GM18868 (cell line): Measurements from ENCODE around the gene MYO18B.

Experiments
- ATAC-seq: cut with Tn5 transposase; IDR thresholded peaks from one replicate; pipeline ENCODE4 v1.9.1; 2021; ENCODE audit warnings: mild to moderate bottlenecking, moderate library complexity; ENCODE audit not compliant: unreplicated experiment

The MYO18B gene

DNA sequence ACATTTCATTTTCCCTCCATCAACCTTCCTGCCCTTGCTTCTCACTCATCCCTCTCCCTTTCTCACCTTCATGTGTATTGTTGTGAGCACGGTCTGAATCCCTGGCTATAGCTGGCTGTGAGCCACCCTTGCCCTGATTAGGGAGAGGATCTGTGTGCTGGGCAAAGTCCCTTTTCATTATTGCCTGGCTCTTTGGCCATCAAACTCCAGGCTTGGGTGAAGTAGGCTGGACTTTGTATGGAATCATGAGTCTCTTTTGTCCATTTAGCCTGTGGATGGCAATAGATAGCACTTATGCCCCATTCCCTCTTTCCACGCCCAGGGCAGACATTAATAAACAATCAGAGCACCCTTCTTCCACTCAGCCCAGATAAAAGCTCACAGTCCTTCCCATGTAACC is 6.7 kb downstream of the MYO18B start:
- no peak for ATAC-seq

DNA sequence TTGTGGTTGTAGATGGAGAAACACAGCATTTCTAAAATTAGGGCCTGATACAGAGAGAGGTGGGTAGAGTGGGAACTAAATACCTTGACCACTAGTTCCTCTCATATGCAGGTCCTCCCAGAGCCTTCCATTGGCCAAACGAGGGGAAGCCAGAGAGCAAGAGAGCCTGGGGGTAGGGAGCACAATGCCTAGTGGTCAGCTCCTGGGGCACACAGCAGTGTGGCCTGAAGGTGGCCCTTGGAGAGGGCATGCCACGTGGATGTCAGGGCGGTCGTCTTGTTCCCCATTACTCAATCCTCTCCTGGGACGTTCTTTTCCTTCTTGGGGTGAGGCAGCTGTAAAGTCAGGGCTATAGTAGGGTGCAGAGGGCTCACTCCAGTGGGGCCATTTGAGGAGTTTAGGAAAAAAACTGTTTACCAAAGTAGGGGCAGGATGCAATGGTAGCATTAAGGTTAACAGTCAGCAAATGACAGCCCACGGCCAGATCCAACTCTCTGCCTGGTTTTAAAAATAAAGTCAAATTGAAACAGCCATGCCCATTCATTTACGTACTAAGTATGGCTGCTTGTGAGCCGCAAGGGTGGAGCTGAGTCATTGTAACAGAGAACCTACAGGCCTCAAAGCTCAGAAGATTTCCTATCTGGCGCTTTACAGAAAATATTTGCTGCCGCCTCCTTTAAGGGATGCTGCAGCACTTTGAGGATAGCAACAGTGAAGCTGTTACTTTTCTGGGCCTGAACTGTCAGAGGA is 7.6 kb downstream of the MYO18B start:
- peak; percentile 65 for ATAC-seq

DNA sequence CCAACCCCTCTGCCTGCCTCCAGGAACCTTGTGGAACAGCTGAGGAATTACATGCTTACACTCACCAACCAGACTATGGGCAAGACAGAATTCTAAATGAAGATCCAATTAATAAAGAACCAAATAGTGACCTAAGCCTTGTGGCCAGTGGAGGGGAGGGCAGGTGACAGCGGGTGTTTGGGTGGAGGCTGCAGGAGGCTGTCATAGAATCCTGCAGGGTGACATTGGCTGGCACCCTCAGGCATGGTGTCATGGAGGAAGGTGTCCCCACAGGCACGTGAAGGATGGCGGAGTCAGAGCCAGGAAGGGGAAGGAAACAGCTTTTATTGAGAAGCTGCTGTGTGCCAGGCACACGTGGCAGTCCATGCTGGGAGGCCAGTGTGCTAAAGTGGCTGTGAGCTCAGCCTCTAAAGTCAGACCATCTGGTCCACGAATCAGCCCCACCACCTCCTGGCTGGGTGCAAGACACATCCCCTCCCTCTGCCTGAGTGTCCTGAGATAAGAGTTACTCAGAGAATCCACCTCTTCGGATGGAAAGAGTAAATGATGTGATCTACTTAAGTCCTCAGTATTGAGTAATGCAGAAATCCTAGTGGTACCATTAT is 8.7 kb downstream of the MYO18B start:
- no peak for ATAC-seq

DNA sequence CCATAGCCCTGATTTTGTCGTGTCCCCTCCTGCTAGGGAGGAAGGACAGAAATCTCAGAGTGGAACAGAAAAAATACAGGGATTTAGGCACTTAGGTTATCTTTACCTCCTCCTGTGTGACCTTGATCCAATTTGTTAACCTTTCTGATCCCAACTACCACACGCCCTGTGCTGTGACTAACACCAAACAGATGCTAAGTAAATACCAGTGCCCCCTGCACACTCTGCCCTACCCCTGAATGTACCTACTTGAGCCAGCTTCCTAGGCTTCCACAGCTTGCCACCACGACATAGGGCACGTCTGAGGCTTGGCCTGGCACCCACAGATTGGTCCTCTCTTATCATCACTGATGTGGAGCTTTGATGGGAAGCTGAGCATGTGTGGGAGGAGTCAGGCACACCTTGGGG is 9.2 kb downstream of the MYO18B start:
- no peak for ATAC-seq

DNA sequence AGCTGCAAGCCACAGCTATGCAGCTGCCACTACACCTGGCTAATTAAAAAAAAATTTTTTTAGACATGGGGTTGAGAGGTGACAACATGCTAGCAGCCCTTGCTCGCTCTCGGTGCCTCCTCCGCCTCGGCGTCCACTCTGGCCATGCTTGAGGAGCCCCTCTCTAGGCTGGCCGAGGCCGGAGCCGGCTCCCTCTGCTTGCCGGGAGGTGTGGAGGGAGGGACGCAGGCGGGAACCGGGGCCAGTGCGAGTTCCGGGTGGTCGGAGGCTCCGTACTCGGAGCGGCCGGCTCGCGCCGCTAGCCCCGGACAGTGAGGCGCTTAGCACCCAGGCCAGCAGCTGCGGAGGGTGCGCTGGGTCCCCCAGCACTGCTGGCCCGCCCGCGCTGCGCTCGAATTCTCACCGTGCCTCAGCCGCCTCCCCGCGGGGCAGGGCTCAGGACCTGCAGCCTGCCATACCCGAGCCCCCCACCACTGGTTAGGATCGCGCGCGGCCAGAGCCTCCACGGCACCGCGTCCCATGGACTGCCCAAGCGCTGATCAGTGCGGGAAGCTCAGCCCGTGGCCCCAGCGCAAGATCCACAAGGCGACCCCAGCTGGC is 10.7 kb downstream of the MYO18B start:
- no peak for ATAC-seq

DNA sequence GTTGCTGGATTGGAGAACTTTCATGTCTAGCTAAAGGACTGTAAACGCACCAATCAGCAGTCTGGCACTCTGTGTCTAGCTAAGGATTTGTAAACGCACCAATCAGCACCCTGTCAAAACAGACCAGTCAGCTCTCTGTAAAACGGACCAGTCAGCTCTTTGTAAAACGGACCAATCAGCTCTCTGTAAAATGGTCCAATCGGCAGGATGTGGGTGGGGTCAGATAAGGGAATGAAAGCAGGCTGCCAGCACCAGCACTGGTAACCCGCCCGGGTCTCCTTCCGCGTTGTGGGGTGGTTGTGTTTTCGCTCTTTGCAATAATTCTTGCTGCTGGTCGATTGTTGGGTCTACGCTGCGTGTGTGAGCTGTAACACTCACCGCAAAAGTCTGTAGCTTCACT is 11.3 kb downstream of the MYO18B start:
- ATAC-seq = no peak

DNA sequence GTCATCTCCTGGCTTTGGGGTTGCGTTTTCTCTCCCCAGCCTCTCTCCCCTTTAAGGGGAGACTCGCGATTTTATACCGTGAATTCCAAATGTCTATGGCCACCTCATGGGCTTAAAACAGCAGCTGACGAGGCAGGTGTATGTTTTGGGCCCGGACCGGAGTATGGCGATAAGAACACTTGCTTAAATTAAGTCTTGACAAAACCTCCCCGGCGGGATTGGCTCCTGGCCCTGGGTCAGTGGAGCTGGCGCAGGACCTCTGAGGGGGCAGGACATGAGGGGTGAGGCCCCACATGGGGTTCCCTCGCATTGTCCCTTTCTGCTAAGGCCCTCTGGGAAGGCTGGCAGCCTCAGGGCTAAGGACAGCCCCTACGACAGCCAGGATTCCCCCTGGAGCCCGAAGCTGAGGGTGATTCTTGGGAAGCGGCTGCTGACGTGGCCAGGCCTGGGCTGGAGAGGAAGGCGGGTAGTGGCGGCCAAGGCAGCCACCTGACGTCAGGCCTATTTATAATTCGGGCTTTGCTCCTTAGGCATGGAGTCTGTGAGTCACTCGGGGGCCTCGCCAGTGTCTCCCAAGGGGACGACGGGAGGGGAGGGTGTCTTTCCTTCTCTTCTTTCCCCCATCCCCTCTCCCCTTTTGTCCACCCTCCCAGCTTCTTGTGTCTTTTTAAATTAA is 12.7 kb downstream of the MYO18B start:
- ATAC-seq = no peak

DNA sequence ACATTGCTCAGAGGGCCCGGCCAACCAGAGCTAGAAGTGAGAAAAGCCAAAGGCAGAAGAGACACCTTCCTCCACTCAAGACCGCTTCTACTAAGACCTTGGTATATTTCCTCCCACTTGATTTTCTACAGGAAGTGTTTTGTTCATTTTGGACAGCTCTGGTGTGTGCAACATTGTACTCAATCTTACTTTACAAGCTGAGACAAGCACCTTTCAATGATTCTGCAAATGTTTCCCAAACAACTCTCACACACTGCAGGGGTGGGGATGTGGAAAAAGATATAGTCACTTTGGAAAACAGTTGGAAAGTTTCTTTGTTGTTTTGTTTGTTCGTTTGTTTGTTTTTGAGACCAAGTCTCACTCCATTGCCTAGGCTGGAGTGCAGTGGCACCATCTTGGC is 15.7 kb downstream of the MYO18B start:
- no peak for ATAC-seq

DNA sequence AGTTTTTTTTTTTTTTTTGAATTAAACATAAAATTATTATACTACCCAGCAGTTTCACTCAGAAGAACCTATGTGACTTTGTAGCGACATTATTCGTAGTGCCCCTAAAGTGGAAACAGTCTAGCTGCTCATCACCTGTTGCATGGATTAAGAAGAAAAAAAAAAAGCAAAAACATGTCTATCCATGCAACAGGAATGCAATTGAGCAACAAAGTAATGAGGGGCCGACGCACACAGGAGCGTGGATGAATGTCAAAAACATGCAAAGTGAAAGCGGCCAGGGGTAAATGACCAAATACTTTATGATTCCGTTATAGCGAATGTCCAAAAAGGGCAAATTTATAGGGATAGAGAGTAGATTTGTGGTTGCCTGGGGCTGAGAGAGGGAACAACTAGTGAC is 16.3 kb downstream of the MYO18B start:
- ATAC-seq = no peak

DNA sequence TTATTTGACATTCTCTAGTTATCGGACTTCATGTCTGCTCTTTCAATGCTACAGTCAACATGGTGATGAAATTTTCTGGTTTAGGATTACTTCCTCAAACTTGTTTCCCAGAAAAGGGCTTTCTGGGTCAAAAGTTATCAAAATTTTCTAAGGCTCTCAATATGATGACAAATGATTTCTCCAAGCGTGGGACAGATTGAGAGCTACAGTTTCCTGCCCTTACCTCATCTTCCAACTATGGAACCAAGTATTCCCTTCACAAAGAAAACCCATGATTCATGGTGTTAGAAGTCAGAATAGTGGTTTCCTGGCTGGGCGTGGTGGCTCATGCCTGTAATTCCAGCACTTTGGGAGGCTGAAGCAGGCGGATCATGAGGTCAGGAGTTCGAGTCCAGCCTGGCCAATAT is 17.8 kb downstream of the MYO18B start:
- ATAC-seq = no peak

DNA sequence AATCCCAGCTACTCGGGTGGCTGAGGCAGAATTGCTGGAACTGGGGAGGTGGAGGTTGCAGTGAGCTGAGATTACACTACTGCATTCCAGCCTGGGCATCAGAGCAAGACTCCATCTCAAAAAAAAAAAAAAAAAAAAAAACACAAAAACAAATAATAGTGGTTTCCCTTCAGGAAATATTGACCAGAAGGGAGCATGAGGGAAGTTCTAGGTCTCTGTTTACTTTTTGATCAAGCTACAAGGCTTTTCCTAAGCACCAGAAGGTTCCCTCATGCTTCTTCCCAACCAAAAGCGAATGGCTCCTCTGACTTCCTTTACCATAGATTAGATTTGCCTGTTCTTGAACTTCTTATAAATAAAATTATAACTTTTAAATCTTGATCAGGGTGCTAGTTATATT is 18.3 kb downstream of the MYO18B start:
- ATAC-seq = no peak

DNA sequence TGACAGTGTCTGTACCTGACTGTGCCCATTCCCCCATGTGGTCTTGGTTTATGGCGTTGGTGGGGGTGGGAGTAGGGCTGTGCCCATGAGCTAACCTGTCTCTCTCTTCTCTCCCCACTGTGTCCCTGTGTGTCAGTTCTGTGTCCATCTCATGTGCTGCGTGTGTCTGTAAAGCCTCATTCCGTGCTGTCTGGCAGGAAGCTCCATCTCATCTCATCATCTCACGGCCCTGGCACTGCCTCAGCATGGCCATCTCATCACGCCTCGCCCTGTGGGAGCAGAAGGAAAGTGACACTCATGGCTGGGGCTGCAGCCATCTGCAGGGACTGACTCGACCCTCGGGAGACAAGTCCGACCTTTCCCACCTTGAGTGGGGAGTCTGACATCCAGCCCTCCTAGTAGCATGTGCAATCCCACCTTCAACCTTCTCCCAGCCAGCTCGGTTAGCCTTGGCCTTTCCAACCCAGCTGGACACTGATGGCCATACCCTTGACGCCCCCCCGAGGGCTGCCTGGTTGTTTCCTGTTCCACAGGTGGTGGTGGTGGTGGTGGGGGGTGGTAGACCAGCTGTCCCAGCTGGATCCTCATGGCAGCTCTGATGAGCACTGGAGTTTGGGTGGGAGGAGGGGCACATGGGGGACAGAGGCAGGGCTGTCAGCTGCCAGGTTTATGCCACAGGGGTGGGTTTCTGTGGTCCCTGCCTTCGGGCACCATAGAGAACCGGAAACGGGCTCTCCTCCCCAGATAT is 19.0 kb downstream of the MYO18B start:
- no peak for ATAC-seq

DNA sequence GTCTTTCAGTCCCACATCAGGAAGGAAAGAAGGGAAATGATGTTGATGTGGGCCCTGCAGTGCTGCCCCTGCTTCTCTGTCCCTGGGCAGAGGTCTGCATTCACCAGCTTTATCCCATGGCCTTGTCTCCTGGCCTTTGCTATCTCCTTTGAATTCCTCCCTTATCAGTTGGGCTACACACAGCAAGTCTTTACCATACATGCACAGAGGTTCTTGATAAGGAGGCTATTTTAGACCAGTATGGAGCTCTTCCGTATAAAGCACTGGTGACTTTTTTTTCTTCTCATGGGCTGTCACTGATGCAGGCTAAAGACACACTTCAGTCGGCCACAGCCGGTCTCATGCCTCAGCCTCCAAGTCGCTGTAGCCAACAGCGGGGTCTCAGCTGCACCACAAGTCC is 20.2 kb downstream of the MYO18B start:
- no peak for ATAC-seq

DNA sequence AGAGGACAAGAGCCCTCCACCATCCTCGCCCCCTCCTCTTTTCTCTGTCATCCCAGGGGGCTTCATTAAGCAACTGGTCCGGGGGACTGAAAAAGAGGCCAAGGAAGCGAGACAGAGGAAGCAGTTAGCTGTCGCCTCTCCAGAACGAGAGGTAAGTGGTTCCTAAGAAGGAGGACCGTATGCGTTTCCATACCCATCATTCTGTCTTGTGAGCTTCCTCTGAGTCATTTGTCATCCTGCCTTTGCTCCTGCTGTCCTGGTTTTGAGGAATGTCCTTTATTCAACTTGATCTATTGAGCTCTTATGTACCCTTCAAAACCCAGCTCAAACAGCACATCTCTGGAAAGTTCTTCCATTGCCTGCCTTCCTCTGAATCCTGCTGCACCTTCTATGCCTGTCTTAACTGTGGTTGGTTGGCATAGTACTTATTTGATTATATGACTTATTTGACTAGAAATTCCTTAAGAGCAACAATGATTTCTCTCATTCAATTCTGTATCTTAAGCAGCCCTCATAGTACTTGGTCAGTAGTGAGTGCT is 21.3 kb downstream of the MYO18B start:
- ATAC-seq = no peak

DNA sequence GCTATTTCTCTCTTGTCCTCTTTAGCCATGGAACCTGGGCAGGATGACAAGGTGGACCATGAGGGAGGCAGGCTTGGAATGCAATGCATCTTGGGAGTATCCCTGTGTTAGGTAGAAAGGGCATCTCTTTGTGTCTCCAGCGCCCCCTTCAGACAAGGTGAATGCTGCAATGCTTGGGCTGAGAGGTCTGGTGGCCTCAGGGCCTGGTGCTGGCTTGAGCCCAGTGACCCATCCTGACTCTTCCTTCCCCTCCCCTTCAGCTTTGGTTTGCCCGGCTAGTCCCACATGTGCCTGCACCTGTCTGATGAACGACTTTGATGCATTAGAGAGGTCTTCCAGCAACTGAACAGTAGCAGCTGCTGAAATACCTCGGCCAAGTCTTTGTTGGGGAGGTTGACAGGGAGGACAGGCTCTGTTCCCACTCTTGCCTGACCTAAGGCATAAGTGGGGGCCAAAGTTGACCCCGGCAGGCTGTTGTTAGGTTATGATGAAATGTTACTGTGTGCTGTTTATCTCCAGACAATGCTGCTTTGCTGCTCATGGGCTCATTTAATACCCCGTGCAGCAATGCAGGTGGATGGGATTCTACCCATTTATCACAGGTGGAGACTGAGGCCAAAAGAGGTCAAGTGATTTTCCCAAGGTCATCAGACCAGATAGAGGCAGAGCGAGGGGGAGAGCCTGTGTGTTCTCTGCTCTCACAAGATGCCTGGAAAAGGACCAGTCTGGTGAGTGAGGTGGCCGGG is 22.5 kb downstream of the MYO18B start:
- ATAC-seq = no peak

DNA sequence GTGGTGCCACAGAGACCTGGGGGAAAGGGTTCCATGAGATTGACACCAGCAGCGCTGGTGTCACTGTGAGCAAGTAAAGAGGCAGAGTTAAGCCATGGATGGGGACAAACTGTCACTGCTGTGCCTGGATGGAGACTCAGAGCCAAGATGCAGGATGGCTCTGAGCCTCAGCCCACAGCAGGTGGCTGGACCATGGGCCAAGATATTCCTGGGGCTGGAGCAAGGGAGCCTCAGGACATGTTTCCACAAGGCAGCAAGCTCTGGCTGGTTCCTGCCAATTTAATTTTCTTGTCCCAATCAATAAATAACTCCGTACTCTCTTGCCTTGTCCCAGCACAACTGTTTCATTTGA is 23.0 kb downstream of the MYO18B start:
- no peak for ATAC-seq

DNA sequence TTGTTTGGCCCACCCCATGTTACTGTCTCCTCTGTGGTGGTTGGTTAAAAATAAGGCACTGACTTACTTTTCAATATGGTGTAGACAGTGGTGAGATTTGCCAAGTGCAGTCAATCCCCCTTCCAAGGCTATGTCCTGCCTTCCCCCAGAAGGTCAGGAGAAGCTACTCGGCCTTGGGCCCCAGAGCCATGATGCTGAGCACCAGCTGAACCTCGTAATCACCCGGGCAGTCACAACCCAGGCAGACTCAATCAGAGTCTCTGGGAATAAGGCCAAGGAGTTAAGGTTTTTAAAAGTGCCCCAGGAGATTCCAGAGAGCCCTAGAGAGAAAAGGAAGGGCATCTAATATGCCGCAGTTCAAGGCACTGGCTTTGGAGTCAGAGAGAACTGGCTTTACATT is 23.8 kb downstream of the MYO18B start:
- ATAC-seq = no peak

DNA sequence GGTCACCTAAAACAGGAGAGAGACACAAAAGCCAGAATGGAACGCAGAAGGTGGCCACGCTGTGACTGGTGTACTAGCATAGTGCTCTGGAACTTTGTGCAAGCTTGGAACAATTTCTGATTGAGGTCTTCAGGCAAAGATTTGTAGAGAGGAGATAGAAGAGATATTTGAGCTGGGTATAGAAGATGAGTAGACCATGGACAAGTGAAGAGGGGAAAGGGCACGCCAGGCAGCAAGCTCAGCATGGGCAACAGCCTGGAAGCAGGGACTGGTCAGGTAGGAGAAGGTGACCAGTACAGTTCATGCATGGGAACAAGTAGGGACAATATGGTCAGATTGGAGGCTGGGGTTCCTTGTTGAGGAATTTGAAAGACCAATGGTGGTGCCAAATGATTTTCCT is 24.4 kb downstream of the MYO18B start:
- no peak for ATAC-seq

DNA sequence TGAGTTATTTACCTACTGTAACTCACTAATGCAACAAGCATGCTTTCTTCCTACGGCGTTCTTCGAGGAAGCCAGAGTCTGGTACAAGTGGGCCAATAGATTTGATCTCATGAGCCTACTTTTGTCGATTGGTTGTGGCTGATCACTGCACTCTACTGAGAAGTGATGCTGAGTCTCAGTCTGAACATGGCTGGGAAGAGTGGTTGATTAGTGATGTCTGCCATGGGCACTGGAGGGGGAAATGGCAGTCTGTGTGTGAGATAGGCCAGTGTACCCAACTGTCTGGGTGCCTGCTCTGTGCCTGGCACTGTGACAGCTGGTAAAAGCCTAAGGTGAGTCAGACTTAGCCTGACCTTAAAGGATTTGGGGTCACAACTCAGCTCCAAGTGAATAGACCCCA is 28.3 kb downstream of the MYO18B start:
- no peak for ATAC-seq

DNA sequence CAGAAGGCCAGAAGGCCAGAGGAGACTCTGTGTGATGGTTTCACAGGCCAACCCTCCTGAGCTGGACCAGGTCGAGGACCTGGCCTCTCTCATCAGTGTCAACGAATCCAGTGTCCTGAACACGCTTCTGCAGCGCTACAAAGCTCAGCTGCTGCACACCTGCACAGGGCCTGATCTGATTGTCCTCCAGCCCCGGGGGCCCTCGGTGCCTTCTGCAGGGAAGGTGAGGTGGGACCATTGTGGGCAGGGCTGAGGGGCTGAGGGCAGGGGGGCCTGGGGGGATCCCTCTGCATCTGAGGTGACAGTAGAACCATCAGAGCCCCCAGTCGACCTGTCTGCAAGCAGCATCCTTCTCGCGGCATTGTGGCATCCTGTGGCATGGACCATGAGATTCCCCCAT is 30.3 kb downstream of the MYO18B start:
- no peak for ATAC-seq
